GM19395 (cell line): ENCODE data around the gene NUDT5.
"Not testable (repeated sequence)": the region's sequence is repeated elsewhere in the genome, so short reads cannot be mapped to it uniquely, and the experiment has no call there.

Experiments used
- ATAC-seq: cut with Tn5 transposase; IDR thresholded peaks from one replicate; pipeline ENCODE4 v1.9.1; 2021; ENCODE audit warnings: mild to moderate bottlenecking, moderate library complexity; ENCODE audit not compliant: unreplicated experiment

NUDT5 gene

DNA sequence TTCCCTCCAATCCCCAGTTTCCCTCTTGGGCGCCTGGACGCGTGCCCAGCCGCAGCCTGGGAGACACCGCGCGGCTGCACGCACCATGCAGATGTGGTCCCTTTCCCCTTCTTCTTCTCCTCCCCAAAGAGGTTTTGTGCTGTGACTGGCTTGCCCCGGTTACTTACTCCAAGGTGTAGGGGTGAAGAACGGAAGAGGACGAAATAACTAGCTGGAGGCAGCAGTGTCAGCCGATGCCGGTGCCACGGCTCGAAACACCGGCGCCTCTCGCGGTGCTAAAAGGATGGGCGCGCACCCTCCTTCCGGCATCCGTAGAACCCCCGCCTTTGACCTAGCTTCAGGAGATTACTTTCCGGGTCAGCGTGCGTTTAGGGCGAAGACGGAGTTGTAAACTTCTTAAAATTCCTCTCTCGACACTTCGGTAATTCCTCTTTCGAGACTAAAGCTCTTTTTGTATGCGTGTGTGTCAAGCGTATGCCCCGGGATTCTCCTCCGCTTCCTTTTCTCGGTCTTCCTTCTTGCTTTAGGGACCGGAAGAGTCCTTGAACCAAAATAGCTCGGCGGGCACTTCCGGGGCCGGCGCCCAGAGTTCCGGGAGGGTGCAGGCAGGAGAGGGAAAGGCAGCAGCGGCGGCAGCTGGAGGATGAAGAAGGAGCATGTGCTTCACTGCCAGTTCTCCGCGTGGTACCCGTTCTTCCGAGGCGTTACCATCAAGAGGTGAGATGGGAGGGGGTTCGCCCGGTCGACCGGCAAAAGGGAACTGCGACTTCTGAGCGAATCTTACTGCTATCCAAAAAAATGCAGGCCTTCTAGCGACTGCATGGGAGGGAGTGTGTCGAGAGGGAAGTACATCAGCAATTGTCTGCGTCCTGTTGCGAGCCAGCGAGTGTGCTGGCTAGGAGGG is at the start of gene NUDT5, which contains the start of gene CDC123:
TSS of gene NUDT5 (minus strand) at position 289 of the 904 bp plus-strand sequence. CDS start 9,600 bp downstream, outside the sequence.
TSS of gene CDC123 (plus strand) at position 586 of the 904 bp plus-strand sequence. CDS start at position 644, 58 bp downstream.
- peak; percentile 91 for ATAC-seq

- ATAC-seq, result no peak
Observed at GRCh38 chr10:12243864-12244620, 48.4 kb upstream of the NUDT5 start.

DNA sequence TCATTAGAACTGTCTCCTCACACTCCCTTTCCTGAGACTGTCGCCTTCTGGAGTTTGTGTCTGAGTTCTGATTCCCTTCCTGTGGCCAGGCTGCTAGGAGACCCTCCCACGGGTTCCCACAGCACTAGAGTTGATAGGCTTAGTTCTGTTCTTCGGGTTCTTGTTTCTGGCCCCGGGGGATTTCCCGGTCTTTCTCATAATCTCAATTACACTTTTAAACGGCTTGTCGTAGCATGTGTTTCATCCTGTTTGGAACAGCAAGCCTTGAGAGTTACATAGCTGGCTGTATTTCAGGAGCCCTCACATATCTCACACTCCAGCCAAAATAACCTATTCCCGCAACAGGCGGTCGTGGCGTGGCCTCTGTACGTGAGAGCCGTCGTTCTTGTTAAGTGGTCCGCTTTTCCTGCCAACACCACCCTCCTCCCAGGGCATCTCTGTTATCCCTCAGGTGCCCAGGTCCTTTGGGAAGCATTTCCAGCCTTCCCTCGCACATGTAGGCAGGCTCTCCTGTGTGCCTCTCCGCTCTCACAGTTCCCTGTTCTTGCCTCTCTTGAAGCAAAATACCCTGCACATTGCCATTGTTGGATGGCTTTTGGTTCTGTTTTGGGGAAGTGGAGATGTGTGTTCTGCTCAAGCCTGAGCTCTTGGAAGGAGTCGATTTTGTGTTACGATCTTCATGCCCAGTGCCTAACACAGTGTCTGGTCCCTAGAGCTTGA is 46.3 kb upstream of the NUDT5 start:
- peak; percentile 53 for ATAC-seq

GRCh38 chr10:12238821-12239220 is 43.1 kb upstream of the NUDT5 start:
- ATAC-seq, result no peak

DNA sequence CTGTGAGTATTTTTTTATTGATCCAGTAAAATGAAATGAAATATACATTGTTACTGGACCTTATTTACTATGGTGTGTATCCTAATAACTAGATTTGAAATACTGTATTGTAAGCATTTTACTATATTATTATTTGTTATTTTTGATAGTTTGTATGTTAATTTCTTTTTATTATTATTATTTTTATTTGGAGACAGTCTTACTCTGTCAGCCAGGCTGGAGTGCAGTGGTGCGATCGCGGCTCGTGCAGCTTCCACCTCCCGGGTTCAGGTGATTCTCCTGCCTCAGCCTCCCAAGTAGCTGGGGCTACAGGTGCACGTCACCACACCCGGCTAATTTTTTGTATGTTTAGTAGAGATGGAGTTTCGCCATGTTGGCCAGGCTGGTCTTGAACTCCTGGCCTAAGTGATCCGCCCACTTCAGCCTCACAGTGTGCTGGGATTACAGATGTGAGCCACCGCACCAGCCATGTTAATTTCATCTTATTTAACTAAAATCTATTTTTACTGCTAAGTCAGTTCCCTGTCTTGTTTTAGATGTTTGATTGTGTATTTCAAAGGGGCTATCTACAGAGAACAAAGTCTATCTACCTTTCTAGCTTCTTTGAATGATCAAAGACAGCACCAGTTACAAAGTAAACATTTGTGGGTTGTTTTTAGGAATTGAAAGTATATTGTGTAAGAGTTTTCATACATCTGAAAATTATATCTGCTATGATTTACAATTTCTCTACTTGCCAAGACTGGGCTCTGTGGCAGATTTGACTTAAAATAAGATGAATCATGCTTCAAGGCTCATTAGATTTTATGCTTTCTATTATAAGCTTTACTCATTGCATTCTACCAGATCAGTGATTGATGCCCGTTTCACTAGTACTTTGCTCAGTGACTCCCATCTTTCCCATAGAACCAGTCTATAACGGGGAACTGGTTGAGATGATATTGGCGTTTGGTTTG is 41.9 kb upstream of the NUDT5 start:
- no peak for ATAC-seq

- ATAC-seq, result no peak
Observed at GRCh38 chr10:12235796-12236195, 40.1 kb upstream of the NUDT5 start.

DNA sequence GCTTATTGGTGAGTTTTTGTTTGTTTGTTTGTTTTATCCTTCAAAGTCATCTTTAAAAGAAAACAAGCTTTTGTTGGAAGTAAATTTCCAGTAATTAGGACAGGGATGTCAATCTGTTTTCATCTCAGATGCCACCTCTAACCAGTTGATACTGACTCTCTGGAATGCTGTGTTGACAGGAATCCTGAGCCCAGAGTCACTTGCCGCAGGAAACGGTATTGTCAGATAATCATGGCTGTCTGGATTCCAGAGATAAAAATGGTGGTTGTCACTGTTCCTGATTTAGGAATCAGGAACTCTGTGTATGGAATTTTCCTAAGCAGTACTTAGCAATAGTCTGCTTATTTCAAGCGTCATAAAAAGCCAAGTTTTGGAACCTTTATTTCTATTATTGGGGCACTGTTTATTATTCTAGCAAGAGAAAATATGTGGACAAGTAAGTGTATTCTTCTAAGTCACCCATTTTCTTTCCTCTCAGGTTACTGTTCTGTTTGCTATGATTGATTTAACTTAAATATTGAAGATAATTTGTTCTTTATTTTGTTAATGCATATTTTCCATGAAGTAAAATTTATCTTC is 39.5 kb upstream of the NUDT5 start:
- no peak for ATAC-seq

- not testable (repeated sequence) for ATAC-seq
Observed at GRCh38 chr10:12234687-12235086, 39.0 kb upstream of the NUDT5 start.

DNA sequence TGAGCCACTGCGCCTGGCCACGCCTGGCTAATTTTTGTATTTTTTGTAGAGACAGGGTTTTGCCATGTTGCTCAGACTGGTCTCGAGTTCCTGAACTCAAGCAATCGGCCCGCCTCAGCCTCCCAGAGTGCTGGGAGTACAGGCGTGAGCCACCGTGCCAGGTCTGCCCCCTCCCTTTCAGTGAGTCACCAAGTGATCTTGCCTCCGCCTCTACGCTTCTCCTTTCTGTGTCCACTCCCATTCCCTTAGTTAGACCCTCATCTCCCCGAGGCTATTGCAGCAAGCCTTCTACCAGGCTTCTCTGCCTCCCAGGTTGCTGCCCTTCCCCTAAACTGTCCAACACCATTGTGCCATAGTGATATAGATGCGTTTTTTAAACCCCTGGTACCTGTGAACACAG is 33.2 kb upstream of the NUDT5 start:
- ATAC-seq, result no peak

GRCh38 chr10:12226438-12226837 is 30.7 kb upstream of the NUDT5 start:
- not testable (repeated sequence) for ATAC-seq

GRCh38 chr10:12225444-12225843 is 29.8 kb upstream of the NUDT5 start:
- no peak for ATAC-seq

DNA sequence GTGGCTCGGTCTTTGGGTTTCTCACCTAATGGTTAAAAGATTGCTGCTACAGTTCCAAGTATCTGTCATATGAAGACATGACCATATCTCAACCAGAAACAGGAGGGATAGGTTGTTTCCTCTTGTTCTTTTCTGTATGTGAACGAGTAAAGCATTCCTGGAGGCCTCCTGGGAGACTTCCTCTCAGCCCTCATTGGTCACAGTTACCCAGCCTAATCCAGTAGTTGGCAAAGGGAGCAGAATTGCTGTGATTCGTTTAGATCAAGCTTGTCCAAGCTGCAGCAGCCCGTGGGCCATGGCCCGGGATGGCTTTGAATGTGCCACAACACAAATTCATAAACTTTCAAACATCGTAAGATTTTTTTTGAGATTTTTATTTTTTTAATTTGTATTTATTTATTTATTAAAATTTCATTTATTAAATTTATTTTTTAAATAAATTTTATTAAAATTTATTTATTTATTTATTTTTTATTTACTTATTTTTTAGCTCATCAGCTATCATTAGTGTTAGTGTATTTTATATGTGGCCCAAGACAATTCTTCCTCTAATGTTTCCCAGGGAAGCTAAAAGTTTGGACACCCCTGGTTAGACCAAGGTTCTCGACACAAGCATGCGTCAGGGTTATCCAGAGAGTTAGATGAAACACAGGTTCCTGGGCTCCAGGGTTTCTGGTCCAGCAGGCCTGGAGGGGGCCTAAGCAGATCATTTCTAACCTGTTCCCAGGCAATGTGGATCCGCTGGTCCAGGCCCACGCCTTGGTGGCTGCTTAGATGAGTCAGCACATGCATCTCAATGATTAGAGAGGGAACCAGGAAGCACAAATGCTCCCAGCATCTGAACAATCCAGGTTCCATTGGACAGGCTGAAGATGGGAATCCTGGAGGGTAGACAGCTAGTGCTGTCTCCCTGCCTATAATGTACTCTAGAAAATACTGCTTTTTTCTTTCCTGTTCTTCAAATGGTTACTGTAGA is 25.9 kb upstream of the NUDT5 start:
- ATAC-seq, result no peak

DNA sequence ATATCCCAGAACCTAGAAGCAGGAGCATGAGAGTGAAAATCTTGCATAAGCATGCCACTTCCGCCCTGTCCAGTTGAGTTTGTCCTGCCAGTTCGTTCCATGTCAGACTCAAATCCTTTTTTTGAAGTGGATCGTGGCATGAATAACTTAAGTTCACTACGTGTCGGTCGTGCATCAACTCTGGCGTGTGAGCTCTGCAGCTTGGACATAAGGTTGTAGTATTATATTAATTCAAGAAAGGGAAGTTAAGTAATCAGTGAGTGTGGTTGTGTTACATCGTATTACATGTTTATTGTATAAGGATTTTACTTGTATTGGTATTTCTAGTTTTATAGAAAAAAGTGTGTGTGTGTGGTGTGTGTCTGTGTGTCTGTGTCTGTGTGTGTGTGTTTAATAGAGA is 23.3 kb upstream of the NUDT5 start:
- no peak for ATAC-seq

GRCh38 chr10:12214763-12215218 is 19.1 kb upstream of the NUDT5 start:
- ATAC-seq, result no peak

- ATAC-seq, result no peak
Observed at GRCh38 chr10:12214093-12214492, 18.4 kb upstream of the NUDT5 start.

DNA sequence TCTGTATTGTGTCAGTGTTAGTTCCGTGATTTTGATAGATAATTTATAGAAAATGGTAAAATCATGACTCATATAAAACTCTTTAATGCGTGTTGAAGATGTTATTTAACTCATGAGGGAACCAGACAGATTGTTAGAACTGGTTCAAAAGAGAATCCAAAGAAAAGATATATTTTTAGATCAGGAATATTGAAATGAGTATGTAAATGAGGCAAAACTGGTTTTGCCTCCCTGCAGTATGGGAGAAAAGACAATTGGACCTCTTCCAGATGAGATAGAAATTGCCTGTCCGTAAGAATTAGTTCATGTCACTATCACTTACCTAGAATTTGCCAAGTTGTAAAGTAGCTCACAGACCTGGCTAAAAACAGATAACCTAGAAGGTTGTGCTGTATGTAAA is 17.9 kb upstream of the NUDT5 start:
- no peak for ATAC-seq

DNA sequence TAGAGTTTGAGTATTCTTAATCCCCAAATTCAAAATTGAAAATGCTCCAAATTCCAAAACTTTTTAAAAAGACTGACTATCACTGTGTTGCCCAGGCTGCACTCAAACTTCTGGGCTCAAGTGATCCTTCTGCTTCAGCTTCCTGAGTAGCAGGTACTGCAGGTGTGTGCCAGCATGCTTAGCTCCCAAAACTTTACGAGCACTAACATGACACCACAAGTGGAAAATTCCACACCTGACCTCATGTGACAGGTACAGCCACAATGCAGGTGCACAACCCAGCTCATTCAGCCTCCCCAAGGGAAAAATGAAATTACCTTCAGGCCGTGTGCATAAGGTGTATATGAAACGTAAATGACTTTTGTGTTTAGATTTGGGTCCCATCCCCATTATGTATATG is 16.8 kb upstream of the NUDT5 start:
- no peak for ATAC-seq

GRCh38 chr10:12208460-12208859 is 12.8 kb upstream of the NUDT5 start:
- no peak for ATAC-seq
